Liver (tissue), 9 donors: ENCODE measurements around the gene INPP5A. TPM values are rescaled to one million over a fixed set of nuclear protein-coding genes. Genes with fewer than 3 reads are reported as not detected.

ENCODE experiments used
- DNase-seq: peaks from one replicate; pipeline ENCODE4 v3.0.0-alpha.2; 2017; ENCODE audit warnings: low spot score
- H3K27ac ChIP-seq, 2 donors: one replicate each; pipeline ENCODE4 v1.7.0; 2013; ENCODE audit warnings: inconsistent platforms in 2 of 2, low read length in 2 of 2, control low read depth in 1 of 2, low read depth in 1 of 2, mild to moderate bottlenecking in 1 of 2
- H3K27me3 ChIP-seq, 4 donors: one replicate each; pipeline versions ENCODE4 v1.6.1 to v1.7.0; 2013; ENCODE audit warnings: low read length in 3 of 4, inconsistent platforms in 1 of 4, mild to moderate bottlenecking in 1 of 4, moderate library complexity in 1 of 4; ENCODE audit not compliant: control insufficient read depth in 4 of 4, insufficient read depth in 4 of 4
- H3K36me3 ChIP-seq, 4 donors: one replicate each; pipeline versions ENCODE4 v1.6.1 to v1.7.0; 2013; ENCODE audit warnings: low read length in 3 of 4, mild to moderate bottlenecking in 3 of 4, low read depth in 1 of 4, moderate library complexity in 1 of 4; ENCODE audit not compliant: control insufficient read depth in 4 of 4, insufficient read depth in 3 of 4
- H3K4me1 ChIP-seq, 4 donors: one replicate each; pipeline versions ENCODE4 v1.6.1 to v1.7.0; 2013; ENCODE audit warnings: low read length in 3 of 4, mild to moderate bottlenecking in 3 of 4, moderate library complexity in 1 of 4; ENCODE audit not compliant: control insufficient read depth in 4 of 4, insufficient read depth in 4 of 4
- H3K4me3 ChIP-seq, 3 donors: one replicate each; pipeline versions ENCODE4 v1.6.1 to v1.7.0; 2013; ENCODE audit warnings: low read length in 3 of 3, control low read depth in 1 of 3, low read depth in 1 of 3, mild to moderate bottlenecking in 1 of 3
- H3K9ac ChIP-seq, 2 donors: one replicate each; pipeline ENCODE4 v1.7.0; 2013; ENCODE audit warnings: low read length in 2 of 2, mild to moderate bottlenecking in 2 of 2, moderate library complexity in 2 of 2, control low read depth in 1 of 2, low read depth in 1 of 2
- H3K9me3 ChIP-seq, 4 donors: one replicate each; pipeline versions ENCODE4 v1.6.1 to v1.7.0; 2013; ENCODE audit warnings: low read length in 3 of 4; ENCODE audit not compliant: control insufficient read depth in 4 of 4
- EGR1 ChIP-seq, 2 donors: IDR thresholded peaks; 2 replicates each; pipeline ENCODE4 v1.6.1; 2016 to 2018; ENCODE audit warnings: antibody characterized with exemption in 2 of 2, low read depth in 2 of 2
- FOXA1 ChIP-seq: IDR thresholded peaks from 2 replicates; pipeline ENCODE4 v1.6.1; 2016; ENCODE audit warnings: antibody characterized with exemption
- FOXA2 ChIP-seq: IDR thresholded peaks from 2 replicates; pipeline ENCODE4 v1.6.1; 2016; ENCODE audit warnings: antibody characterized with exemption
- GABPA ChIP-seq, 2 donors: IDR thresholded peaks in 1 of 2; conservative IDR thresholded peaks in 1 of 2; 2 replicates each; pipeline ENCODE4 v1.6.1; 2016; ENCODE audit warnings: antibody characterized with exemption in 2 of 2, mild to moderate bottlenecking in 1 of 2, moderate library complexity in 1 of 2
- HNF4A ChIP-seq, 2 donors: conservative IDR thresholded peaks; 2 replicates each; pipeline ENCODE4 v1.6.1; 2016; ENCODE audit warnings: antibody characterized with exemption in 2 of 2, mild to moderate bottlenecking in 2 of 2
- HNF4G ChIP-seq: IDR thresholded peaks from 2 replicates; pipeline ENCODE4 v1.6.1; 2016; ENCODE audit warnings: antibody characterized with exemption
- NR2F2 ChIP-seq: IDR thresholded peaks from 2 replicates; pipeline ENCODE4 v1.6.1; 2016; ENCODE audit warnings: antibody characterized with exemption
- RAD21 ChIP-seq, 2 donors: IDR thresholded peaks; 2 replicates each; pipeline ENCODE4 v1.6.1; 2016; ENCODE audit warnings: antibody characterized with exemption in 2 of 2, mild to moderate bottlenecking in 2 of 2
- REST ChIP-seq: IDR thresholded peaks from 2 replicates; pipeline ENCODE4 v1.6.1; 2016; ENCODE audit warnings: antibody characterized with exemption, mild to moderate bottlenecking
- RXRA ChIP-seq, 2 donors: IDR thresholded peaks; 2 replicates each; pipeline ENCODE4 v1.6.1; 2017 to 2018; ENCODE audit warnings: antibody characterized with exemption in 2 of 2, mild to moderate bottlenecking in 1 of 2
- SP1 ChIP-seq: IDR thresholded peaks from 2 replicates; pipeline ENCODE4 v1.6.1; 2018; ENCODE audit warnings: antibody characterized with exemption, mild to moderate bottlenecking
- TAF1 ChIP-seq: conservative IDR thresholded peaks from 2 replicates; pipeline ENCODE4 v1.6.1; 2016; ENCODE audit warnings: antibody characterized with exemption, mild to moderate bottlenecking
- YY1 ChIP-seq: IDR thresholded peaks from 2 replicates; pipeline ENCODE4 v1.6.1; 2016; ENCODE audit warnings: antibody characterized with exemption, mild to moderate bottlenecking
- WGBS: extraction: QIAGEN DNeasy Blood & Tissue Kit; methylation state at CpG from one replicate; pipeline ENCODE4 v1.1.7; 2013; 5-methylcytosine and 5-hydroxymethylcytosine counted together
- polyA plus RNA-seq, 2 donors: library from polyadenylated mRNA; stranded (reverse) in 1 of 2; unstranded in 1 of 2; fragments of 200-250 nt in 1 of 2; fragments of >200 nt in 1 of 2; fragmentation: Nextera tagmentation in 1 of 2; extraction: Ambion mirVana in 1 of 2; gene quantifications; one replicate each; pipeline versions ENCODE4 v1.2.1 to v1.2.3, GENCODE V29; 2013 to 2015
- total RNA-seq, 2 donors: library from RNA; depleted of rRNA; stranded (reverse); fragments of >200 nt; gene quantifications; one replicate each; pipeline ENCODE4 v1.2.3, GENCODE V29; 2014
- TF ChIP-seq, protein P1 (sequence below): IDR thresholded peaks from 2 replicates; pipeline ENCODE4 v1.6.1; 2016; ENCODE audit warnings: antibody characterized with exemption
- TF ChIP-seq, protein P2 (sequence below): fragments of 150-350 bp; IDR thresholded peaks from 2 replicates; pipeline ENCODE4 v1.5.1; 2017; ENCODE audit warnings: improper control_type of control experiment, low read depth, low read length; ENCODE audit not compliant: missing input control
- TF ChIP-seq, protein P3 (sequence below): IDR thresholded peaks from 2 replicates; pipeline ENCODE4 v1.6.1; 2016; ENCODE audit warnings: antibody characterized with exemption
- donor health status: healthy.
- donor health status: healthy.
- donor health status: healthy.
- donor health status: healthy.
- donor health status: healthy.

The INPP5A gene
- total and polyA plus RNA-seq, 4 donors = 4.3 to 26.5 (median 10.9) TPM

- TF ChIP-seq HNF4G = no peak
- TF ChIP-seq TAF1 = no peak
- TF ChIP-seq FOXA1 = no peak
- no peak for TF ChIP-seq RAD21 (IDR thresholded peaks at IDR 0.05)
- no peak for TF ChIP-seq HNF4A (conservative IDR thresholded peaks at IDR 0.05)
Observed at GRCh38 chr10:132521041-132521465, 16.5 kb upstream of the INPP5A start (continued).

DNA sequence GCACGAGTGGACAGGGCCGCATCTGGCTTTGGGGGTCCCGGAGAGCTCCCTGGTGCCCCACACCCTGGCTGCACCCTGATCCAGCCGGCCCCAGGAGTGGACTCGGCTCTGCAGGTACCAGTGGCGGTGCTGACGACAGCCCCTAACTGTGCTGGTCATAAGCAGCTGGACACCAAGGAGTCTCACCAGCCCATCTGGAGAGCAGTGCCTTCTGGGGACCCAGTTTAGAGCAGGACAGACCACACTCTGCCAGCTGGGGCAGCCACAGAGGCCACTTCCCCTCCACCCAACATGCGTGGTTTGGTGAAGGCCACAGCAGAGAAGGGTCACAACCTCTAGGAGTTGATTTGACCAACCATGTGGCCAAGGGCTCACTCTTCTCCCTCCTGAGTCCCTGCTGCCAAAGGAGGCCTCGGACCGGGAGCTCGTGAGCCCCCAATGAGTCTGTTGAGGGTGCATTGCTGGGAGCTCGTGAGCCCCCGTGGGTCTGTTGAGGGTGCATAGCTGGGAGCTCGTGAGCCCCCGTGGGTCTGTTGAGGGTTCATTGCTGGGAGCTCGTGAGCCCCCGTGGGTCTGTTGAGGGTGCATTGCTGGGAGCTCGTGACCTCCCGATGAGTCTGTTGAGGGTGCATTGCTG is 16.0 kb upstream of the INPP5A start:
- no peak overlapping the region for H3K9ac ChIP-seq
- TF ChIP-seq GABPA (IDR thresholded peaks at IDR 0.05 in 1 of 2, conservative IDR thresholded peaks at IDR 0.05 in 1 of 2) = no peak
- H3K4me1 ChIP-seq = peaks cover 11 to 29% (median 21%) of the 10 kb centered on the region in 4 donors
- 96% methylated on average over 19 of the region's 19 CpGs for WGBS
- H3K9me3 ChIP-seq = no peaks in the 10 kb centered on the region
- DNase-seq = no peak
- no peaks in the 10 kb centered on the region for H3K27me3 ChIP-seq
- H3K4me3 ChIP-seq = no peak overlapping the region
- no peaks in the 10 kb centered on the region for H3K36me3 ChIP-seq
- no peak overlapping the region for H3K27ac ChIP-seq

DNA sequence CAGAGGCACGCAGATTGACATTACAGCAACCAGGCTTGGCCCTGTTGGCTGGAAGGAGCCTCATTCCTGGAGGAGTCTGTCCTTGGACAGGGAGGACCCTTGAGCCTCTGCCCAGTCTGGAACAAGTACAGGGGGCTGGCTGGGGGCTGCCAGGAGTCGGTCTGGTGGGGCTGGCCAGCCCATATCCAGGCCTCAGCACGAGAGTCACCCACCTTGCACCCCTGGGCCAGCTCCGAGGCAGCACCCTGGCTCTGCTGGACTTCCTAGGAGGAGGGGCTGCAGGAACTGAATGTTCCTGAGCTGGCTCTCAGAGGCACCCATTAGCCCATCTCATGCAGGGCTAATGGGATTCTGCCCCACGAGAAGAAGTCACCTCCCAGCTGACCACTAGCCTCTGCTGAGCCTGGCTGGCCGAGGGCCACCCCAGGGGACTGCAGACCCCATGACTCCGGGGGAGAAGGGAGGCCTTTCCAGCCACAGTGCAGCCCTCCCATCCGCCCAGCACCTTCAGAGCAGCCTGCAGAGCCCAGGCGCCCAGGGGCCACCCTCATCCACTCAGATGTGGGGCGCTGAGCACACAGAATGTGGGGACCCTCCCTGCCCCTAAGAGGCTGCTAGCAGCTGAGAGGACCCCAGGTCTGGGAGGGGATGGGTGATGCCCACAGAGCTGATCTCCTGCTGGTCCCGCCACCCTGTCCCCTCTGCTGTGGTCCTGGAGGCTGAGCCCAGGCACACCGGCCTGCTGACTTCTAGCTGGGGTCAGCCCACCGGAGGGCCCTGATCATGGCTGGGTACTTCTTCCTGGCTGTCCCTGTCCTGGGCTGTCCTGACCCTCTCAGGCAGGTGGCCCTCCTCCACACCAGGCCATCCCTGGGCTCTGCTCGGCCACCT is 14.8 kb upstream of the INPP5A start:
- Histone ChIP-seq H3K9me3 (no peaks in the 10 kb centered on the region), H3K4me3 (no peak overlapping the region), H3K27me3 (no peaks in the 10 kb centered on the region), H3K4me1 (peaks cover 6 to 17% (median 11%) of the 10 kb centered on the region in 4 donors), H3K36me3 (no peaks in the 10 kb centered on the region), H3K9ac (no peak overlapping the region), H3K27ac (no peak overlapping the region)
- 91% methylated on average over 14 of the region's 14 CpGs for WGBS
- DNase-seq = no peak
- TF ChIP-seq NR2F2 (no peak), RAD21 (IDR thresholded peaks at IDR 0.05) (no peak), REST (no peak), FOXA1 (no peak), RXRA (IDR thresholded peaks at IDR 0.05) (no peak), GABPA (IDR thresholded peaks at IDR 0.05 in 1 of 2, conservative IDR thresholded peaks at IDR 0.05 in 1 of 2) (no peak), FOXA2 (no peak), EGR1 (IDR thresholded peaks at IDR 0.05; ENCODE audit: low read depth in 2 of 2) (no peak), SP1 (no peak), TAF1 (no peak), YY1 (no peak), HNF4G (no peak), HNF4A (conservative IDR thresholded peaks at IDR 0.05) (no peak)
- TF ChIP-seq, protein P1, sequence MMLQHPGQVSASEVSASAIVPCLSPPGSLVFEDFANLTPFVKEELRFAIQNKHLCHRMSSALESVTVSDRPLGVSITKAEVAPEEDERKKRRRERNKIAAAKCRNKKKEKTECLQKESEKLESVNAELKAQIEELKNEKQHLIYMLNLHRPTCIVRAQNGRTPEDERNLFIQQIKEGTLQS = no peak
- TF ChIP-seq, protein P2, sequence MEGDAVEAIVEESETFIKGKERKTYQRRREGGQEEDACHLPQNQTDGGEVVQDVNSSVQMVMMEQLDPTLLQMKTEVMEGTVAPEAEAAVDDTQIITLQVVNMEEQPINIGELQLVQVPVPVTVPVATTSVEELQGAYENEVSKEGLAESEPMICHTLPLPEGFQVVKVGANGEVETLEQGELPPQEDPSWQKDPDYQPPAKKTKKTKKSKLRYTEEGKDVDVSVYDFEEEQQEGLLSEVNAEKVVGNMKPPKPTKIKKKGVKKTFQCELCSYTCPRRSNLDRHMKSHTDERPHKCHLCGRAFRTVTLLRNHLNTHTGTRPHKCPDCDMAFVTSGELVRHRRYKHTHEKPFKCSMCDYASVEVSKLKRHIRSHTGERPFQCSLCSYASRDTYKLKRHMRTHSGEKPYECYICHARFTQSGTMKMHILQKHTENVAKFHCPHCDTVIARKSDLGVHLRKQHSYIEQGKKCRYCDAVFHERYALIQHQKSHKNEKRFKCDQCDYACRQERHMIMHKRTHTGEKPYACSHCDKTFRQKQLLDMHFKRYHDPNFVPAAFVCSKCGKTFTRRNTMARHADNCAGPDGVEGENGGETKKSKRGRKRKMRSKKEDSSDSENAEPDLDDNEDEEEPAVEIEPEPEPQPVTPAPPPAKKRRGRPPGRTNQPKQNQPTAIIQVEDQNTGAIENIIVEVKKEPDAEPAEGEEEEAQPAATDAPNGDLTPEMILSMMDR = no peak
- TF ChIP-seq, protein P3, sequence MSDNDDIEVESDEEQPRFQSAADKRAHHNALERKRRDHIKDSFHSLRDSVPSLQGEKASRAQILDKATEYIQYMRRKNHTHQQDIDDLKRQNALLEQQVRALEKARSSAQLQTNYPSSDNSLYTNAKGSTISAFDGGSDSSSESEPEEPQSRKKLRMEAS = no peak
